Glutamatergic neuron (in vitro differentiated cells): ENCODE results near the gene SRCIN1. TPM values are rescaled to one million over a fixed set of nuclear protein-coding genes. Genes with fewer than 3 reads are reported as not detected.

Source experiments
- DNase-seq: peaks from one replicate; pipeline ENCODE4 v3.0.0; 2022
- H3K27ac Mint-ChIP-seq: one replicate; pipeline ENCODE4 v1.8.0; 2020; ENCODE audit warnings: mild to moderate bottlenecking, mixed read lengths, inconsistent platforms; ENCODE audit not compliant: unreplicated experiment
- H3K27me3 Mint-ChIP-seq: one replicate; pipeline ENCODE4 v1.8.0; 2020; ENCODE audit warnings: mild to moderate bottlenecking, moderate library complexity, mixed read lengths, inconsistent platforms; ENCODE audit not compliant: unreplicated experiment
- H3K36me3 Mint-ChIP-seq: one replicate; pipeline ENCODE4 v1.8.0; 2020; ENCODE audit warnings: mild to moderate bottlenecking, mixed read lengths, inconsistent platforms; ENCODE audit not compliant: unreplicated experiment
- H3K4me1 Mint-ChIP-seq: one replicate; pipeline ENCODE4 v1.8.0; 2020; ENCODE audit warnings: mild to moderate bottlenecking, low read depth, mixed read lengths, inconsistent platforms; ENCODE audit not compliant: unreplicated experiment
- H3K4me3 Mint-ChIP-seq: one replicate; pipeline ENCODE4 v1.8.0; 2020; ENCODE audit warnings: mild to moderate bottlenecking, mixed read lengths, inconsistent platforms; ENCODE audit not compliant: unreplicated experiment
- H3K9me3 Mint-ChIP-seq: one replicate; pipeline ENCODE4 v1.8.0; 2020; ENCODE audit warnings: mild to moderate bottlenecking, moderate library complexity, mixed read lengths, inconsistent platforms; ENCODE audit not compliant: unreplicated experiment
- total RNA-seq: library from RNA; stranded (reverse); fragmentation: NEBNext Ultra II Directional; extraction: Animal tissue kit (Norgen Biotek cat#: 25700); gene quantifications from one replicate; pipeline ENCODE4 v1.2.1, GENCODE V29; 2021; ENCODE audit not compliant: unreplicated experiment
- TF ChIP-seq, protein P1 (sequence below): fragments of 200-600 bp; sonication (generic); IDR thresholded peaks from one replicate; pipeline ENCODE4 v1.5.0; 2021; ENCODE audit not compliant: partially characterized antibody, unreplicated experiment

Gene SRCIN1
- total RNA-seq, 1 donor from 2014 or later, result 20.8 TPM

DNA sequence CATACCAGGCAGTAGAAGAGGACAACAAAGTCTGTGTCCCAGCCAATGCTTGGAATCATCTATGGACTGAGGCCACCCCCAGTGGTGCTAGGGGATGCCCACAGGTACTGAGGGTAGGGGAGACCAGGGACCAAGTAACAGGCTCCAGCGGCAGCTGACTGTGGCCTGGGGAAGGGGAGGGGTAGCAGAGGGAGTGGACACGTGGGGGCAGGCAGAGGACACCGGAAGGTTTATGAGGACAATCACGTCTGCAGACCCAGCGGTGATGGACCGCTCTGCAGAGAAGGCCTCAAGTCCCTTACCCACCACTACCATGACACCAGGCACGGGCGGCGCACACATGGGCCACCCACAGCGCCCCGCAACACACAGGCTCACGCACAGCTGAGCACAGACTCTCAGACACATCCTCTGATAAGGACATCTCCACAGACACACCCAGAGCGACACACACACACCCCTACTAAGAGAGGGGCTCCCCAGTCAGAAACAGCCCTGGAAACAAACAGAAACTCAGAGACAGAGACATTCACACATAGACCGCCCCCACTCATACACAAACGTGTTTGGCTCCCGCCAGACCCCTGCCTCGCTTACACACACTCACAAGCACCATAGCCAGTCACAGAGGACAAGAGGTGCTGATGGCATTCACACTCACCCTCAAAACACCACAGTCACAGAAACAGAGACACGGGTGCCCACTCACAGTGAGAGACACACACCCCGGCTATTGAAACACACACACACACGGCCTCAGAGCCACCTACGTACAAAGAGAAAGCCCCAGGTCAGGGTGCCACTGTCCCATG, 35.8 kb downstream of the SRCIN1 start:
- peaks cover 12% of the 10 kb centered on the region for H3K36me3 Mint-ChIP-seq
- peaks cover 47% of the 10 kb centered on the region for H3K27me3 Mint-ChIP-seq
- H3K27ac Mint-ChIP-seq, result no peak overlapping the region
- H3K4me1 Mint-ChIP-seq, result peaks cover 27% of the 10 kb centered on the region
- TF ChIP-seq, protein P1, sequence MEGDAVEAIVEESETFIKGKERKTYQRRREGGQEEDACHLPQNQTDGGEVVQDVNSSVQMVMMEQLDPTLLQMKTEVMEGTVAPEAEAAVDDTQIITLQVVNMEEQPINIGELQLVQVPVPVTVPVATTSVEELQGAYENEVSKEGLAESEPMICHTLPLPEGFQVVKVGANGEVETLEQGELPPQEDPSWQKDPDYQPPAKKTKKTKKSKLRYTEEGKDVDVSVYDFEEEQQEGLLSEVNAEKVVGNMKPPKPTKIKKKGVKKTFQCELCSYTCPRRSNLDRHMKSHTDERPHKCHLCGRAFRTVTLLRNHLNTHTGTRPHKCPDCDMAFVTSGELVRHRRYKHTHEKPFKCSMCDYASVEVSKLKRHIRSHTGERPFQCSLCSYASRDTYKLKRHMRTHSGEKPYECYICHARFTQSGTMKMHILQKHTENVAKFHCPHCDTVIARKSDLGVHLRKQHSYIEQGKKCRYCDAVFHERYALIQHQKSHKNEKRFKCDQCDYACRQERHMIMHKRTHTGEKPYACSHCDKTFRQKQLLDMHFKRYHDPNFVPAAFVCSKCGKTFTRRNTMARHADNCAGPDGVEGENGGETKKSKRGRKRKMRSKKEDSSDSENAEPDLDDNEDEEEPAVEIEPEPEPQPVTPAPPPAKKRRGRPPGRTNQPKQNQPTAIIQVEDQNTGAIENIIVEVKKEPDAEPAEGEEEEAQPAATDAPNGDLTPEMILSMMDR, result no peak
- H3K9me3 Mint-ChIP-seq, result peaks cover 4% of the 10 kb centered on the region
- peak overlapping the region; percentile 56 for H3K4me3 Mint-ChIP-seq
- DNase-seq, result no peak

- no peak for DNase-seq
- H3K4me1 Mint-ChIP-seq, result peaks cover 29% of the 10 kb centered on the region
- TF ChIP-seq, protein P1, result no peak
- H3K27me3 Mint-ChIP-seq, result peaks cover 48% of the 10 kb centered on the region
- no peak overlapping the region for H3K4me3 Mint-ChIP-seq
- H3K9me3 Mint-ChIP-seq, result peaks cover 2% of the 10 kb centered on the region
- no peak overlapping the region for H3K27ac Mint-ChIP-seq
- peaks cover 12% of the 10 kb centered on the region for H3K36me3 Mint-ChIP-seq
Observed at GRCh38 chr17:38568845-38569510, 36.8 kb downstream of the SRCIN1 start.

GRCh38 chr17:38568274-38568673, 37.5 kb downstream of the SRCIN1 start:
- TF ChIP-seq, protein P1, result no peak
- no peak for DNase-seq
- H3K27me3 Mint-ChIP-seq, result peaks cover 41% of the 10 kb centered on the region

DNA sequence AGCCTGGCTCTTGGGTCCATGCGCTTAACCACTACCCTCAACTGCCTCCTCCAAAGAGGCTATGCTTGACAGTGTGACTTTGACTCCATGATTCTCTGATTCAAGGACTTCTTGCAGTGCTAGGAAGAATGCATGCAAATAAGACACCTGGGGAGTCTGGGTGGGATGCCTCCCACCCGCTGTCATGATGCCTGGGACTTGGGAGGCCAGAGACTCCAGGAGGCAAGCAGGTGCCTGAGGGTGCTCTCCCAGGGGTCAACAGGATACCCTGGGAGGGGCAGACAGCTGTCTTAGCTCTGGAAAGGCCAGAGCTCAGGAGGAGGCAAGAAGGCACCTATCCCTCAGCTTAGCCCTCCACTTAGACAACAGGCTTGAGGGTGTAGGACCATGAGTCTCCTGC, 38.4 kb downstream of the SRCIN1 start:
- no peak for DNase-seq
- TF ChIP-seq, protein P1, result no peak
- H3K9me3 Mint-ChIP-seq, result no peaks in the 10 kb centered on the region
- H3K4me1 Mint-ChIP-seq, result peaks cover 24% of the 10 kb centered on the region
- H3K4me3 Mint-ChIP-seq, result no peak overlapping the region
- H3K27ac Mint-ChIP-seq, result no peak overlapping the region
- H3K36me3 Mint-ChIP-seq, result peaks cover 6% of the 10 kb centered on the region
- peaks cover 38% of the 10 kb centered on the region for H3K27me3 Mint-ChIP-seq

More at GRCh38 chr17:38568274-38568673, 37.5 kb downstream of the SRCIN1 start:
- peak overlapping the region; percentile 24 for H3K4me3 Mint-ChIP-seq
- H3K27ac Mint-ChIP-seq, result no peak overlapping the region
- H3K4me1 Mint-ChIP-seq, result peaks cover 25% of the 10 kb centered on the region
- H3K36me3 Mint-ChIP-seq, result peaks cover 6% of the 10 kb centered on the region
- no peaks in the 10 kb centered on the region for H3K9me3 Mint-ChIP-seq

GRCh38 chr17:38566666-38567031, 39.1 kb downstream of the SRCIN1 start:
- Mint-ChIP-seq H3K36me3 (peaks cover 6% of the 10 kb centered on the region), H3K27ac (no peak overlapping the region), H3K4me1 (peaks cover 24% of the 10 kb centered on the region), H3K9me3 (no peaks in the 10 kb centered on the region), H3K4me3 (no peak overlapping the region), H3K27me3 (peaks cover 38% of the 10 kb centered on the region)
- DNase-seq, result no peak
- TF ChIP-seq, protein P1, result no peak
